ENCODE measurements around the gene NPHP3.

Gene NPHP3

GRCh38 chr3:132682201-132682600, 40.0 kb downstream of the NPHP3 start:
- DNase-seq = no peak

- no peak for DNase-seq
Measured at GRCh38 chr3:132681421-132681820, 40.8 kb downstream of the NPHP3 start.

GRCh38 chr3:132679911-132680310, 42.3 kb downstream of the NPHP3 start:
- DNase-seq = no peak

GRCh38 chr3:132675408-132675807, 46.8 kb downstream of the NPHP3 start:
- DNase-seq = no peak

- DNase-seq = no peak
Measured at GRCh38 chr3:132669256-132669777, 52.9 kb downstream of the NPHP3 start.

- no peak for DNase-seq
Measured at GRCh38 chr3:132665230-132665745, 56.9 kb downstream of the NPHP3 start.

- DNase-seq = no peak
Measured at GRCh38 chr3:132662212-132662611, 60.0 kb downstream of the NPHP3 start.

GRCh38 chr3:132661101-132661500, 61.1 kb downstream of the NPHP3 start:
- DNase-seq = peak in 1 of 2 experiments; percentile 25

- DNase-seq = peak in 1 of 2 experiments; percentile 54
Measured at GRCh38 chr3:132660811-132661070, 61.5 kb downstream of the NPHP3 start.

GRCh38 chr3:132660052-132660810, 62.0 kb downstream of the NPHP3 start, which contains the start of gene UBA5:
TSS of gene UBA5 (plus strand) at chr3:132660329. CDS start at chr3:132660538, 209 bp downstream.
- peak; percentile 80 to 84 for DNase-seq

GRCh38 chr3:132659365-132660051, 62.7 kb downstream of the NPHP3 start, which contains the start of gene ACAD11:
TSS of gene ACAD11 (minus strand) at chr3:132659809. CDS start at chr3:132659751, 58 bp downstream.
- DNase-seq = peak; percentile 95 to 97

- DNase-seq = peak; percentile 95 to 97
Measured at GRCh38 chr3:132659000-132659364, 63.2 kb downstream of the NPHP3 start.

- no peak for DNase-seq
Measured at GRCh38 chr3:132657869-132658747, 64.1 kb downstream of the NPHP3 start.

GRCh38 chr3:132655471-132655870, 66.7 kb downstream of the NPHP3 start:
- DNase-seq = no peak

- DNase-seq = no peak
Measured at GRCh38 chr3:132654721-132655120, 67.5 kb downstream of the NPHP3 start.

- no peak for DNase-seq
Measured at GRCh38 chr3:132654190-132654589, 68.0 kb downstream of the NPHP3 start.

- no peak for DNase-seq
Measured at GRCh38 chr3:132652640-132653270, 69.5 kb downstream of the NPHP3 start.

GRCh38 chr3:132650153-132650552, 72.1 kb downstream of the NPHP3 start:
- DNase-seq = no peak

GRCh38 chr3:132645058-132645457, 77.2 kb downstream of the NPHP3 start:
- DNase-seq = peak in 1 of 2 experiments; percentile 22

- no peak for DNase-seq
Measured at GRCh38 chr3:132643366-132643765, 78.8 kb downstream of the NPHP3 start.

GRCh38 chr3:132642539-132642847, 79.7 kb downstream of the NPHP3 start:
- no peak for DNase-seq

- DNase-seq = peak; percentile 18 to 68
Measured at GRCh38 chr3:132641837-132642538, 80.2 kb downstream of the NPHP3 start.

Measured in NCI-H524 (cell line).